IMR-90 (cell line): Measurements from ENCODE around the gene CEBPB. TPM values are rescaled to one million over a fixed set of nuclear protein-coding genes. Genes with fewer than 3 reads are reported as not detected.

ENCODE experiments used
- ATAC-seq: fragments of 200-7000 bp; cut with Tn5 transposase; 2 replicates; pipeline ENCODE4 v1.9.1; 2020; ENCODE audit warnings: low read depth, mild to moderate bottlenecking, moderate library complexity
- BruUV-seq: library from RNA; stranded (reverse); fragments of 400-500 nt; replicated peaks from 2 replicates; lab custom pipeline; 2021; lab: Mats Ljungman, UMichigan
- CTCF ChIA-PET: fragments of 300-600 bp; formaldehyde crosslinking; extraction: SDS; loops from one replicate; lab custom pipeline; 2021; ENCODE audit warnings: antibody characterized with exemption; lab: Yijun Ruan, JAX
- POLR2A ChIA-PET: fragments of 300-600 bp; sonication (Branson Sonifier 250); formaldehyde crosslinking; loops from one replicate; lab custom pipeline; 2022; ENCODE audit warnings: antibody characterized with exemption; ENCODE audit not compliant: unreplicated experiment; lab: Charles Lee
- DNase-seq: peaks from one replicate; pipeline ENCODE4 v3.0.0; 2013
- H2AFZ ChIP-seq: replicated peaks from 2 replicates; pipeline ENCODE3; 2013; ENCODE audit warnings: low read length, mild to moderate bottlenecking; ENCODE audit not compliant: poor library complexity
- H2AK5ac ChIP-seq: 2 replicates; pipeline ENCODE4 v1.6.1; 2013; ENCODE audit warnings: low read depth, low read length, inconsistent platforms
- H2AK9ac ChIP-seq: replicated peaks from 2 replicates; pipeline ENCODE3; 2013; ENCODE audit warnings: mild to moderate bottlenecking, low read depth, low read length, moderate library complexity; ENCODE audit not compliant: poor library complexity
- H2BK120ac ChIP-seq: 2 replicates; pipeline ENCODE4 v1.6.1; 2013; ENCODE audit warnings: low read depth, low read length, inconsistent platforms
- H2BK15ac ChIP-seq: 3 replicates; pipeline ENCODE4 v1.6.1; 2013; ENCODE audit warnings: low read depth, low read length, inconsistent platforms
- H2BK20ac ChIP-seq: 2 replicates; pipeline ENCODE4 v1.6.1; 2013; ENCODE audit warnings: low read depth, mild to moderate bottlenecking, inconsistent platforms, low read length, moderate library complexity
- H2BK5ac ChIP-seq: 2 replicates; pipeline ENCODE4 v1.6.1; 2013; ENCODE audit warnings: mild to moderate bottlenecking, low read depth, low read length, inconsistent platforms; ENCODE audit not compliant: poor library complexity, severe bottlenecking
- H3K14ac ChIP-seq: replicated peaks from 2 replicates; pipeline ENCODE4 v1.6.1; 2013; ENCODE audit warnings: low read depth, low read length, inconsistent platforms
- H3K18ac ChIP-seq: 2 replicates; pipeline ENCODE4 v1.6.1; 2013; ENCODE audit warnings: low read depth, low read length, control low read depth
- H3K23ac ChIP-seq: 2 replicates; pipeline ENCODE4 v1.6.1; 2013; ENCODE audit warnings: low read depth, low read length, inconsistent platforms
- H3K27ac ChIP-seq: 2 replicates; pipeline ENCODE4 v1.5.1; 2013; ENCODE audit warnings: mild to moderate bottlenecking, control low read depth, low read length; ENCODE audit not compliant: insufficient read depth
- H3K27me3 ChIP-seq: 2 replicates; pipeline ENCODE4 v1.6.1; 2013; ENCODE audit warnings: low read length; ENCODE audit not compliant: control insufficient read depth, insufficient read depth
- H3K36me3 ChIP-seq: 2 replicates; pipeline ENCODE4 v1.6.1; 2013; ENCODE audit warnings: low read length, mixed read lengths; ENCODE audit not compliant: control insufficient read depth, insufficient read depth
- H3K4ac ChIP-seq: 2 replicates; pipeline ENCODE4 v1.6.1; 2013; ENCODE audit warnings: low read depth, low read length, inconsistent platforms
- H3K4me1 ChIP-seq: 2 replicates; pipeline ENCODE4 v1.6.1; 2013; ENCODE audit warnings: low read length, mixed read lengths; ENCODE audit not compliant: control insufficient read depth, insufficient read depth
- H3K4me2 ChIP-seq: 2 replicates; pipeline ENCODE4 v1.6.1; 2013; ENCODE audit warnings: low read depth, mild to moderate bottlenecking, control low read depth, low read length, moderate library complexity
- H3K4me3 ChIP-seq: 2 replicates; pipeline ENCODE4 v1.5.1; 2013; ENCODE audit warnings: low read depth, mild to moderate bottlenecking, control low read depth, low read length, moderate library complexity; ENCODE audit not compliant: insufficient read depth
- H3K56ac ChIP-seq: 2 replicates; pipeline ENCODE4 v1.6.1; 2013; ENCODE audit warnings: low read length, inconsistent platforms; ENCODE audit not compliant: insufficient read depth; ENCODE audit errors: extremely low read depth
- H3K79me1 ChIP-seq, 2 experiments: 2 replicates each; pipeline ENCODE4 v1.6.1; 2013; ENCODE audit warnings: low read length in 2 of 2, inconsistent platforms in 1 of 2, low read depth in 1 of 2
- H3K9ac ChIP-seq: 2 replicates; pipeline ENCODE4 v1.6.1; 2013; ENCODE audit warnings: low read depth, low read length, control low read depth
- H3K9me1 ChIP-seq: 2 replicates; pipeline ENCODE4 v1.6.1; 2013; ENCODE audit warnings: low read length, inconsistent platforms; ENCODE audit not compliant: insufficient read depth
- H3K9me3 ChIP-seq: 2 replicates; pipeline ENCODE4 v1.6.1; 2013; ENCODE audit warnings: low read length; ENCODE audit not compliant: control insufficient read depth, insufficient read depth
- H4K20me1 ChIP-seq: 2 replicates; pipeline ENCODE4 v1.6.1; 2013; ENCODE audit warnings: low read length, inconsistent platforms; ENCODE audit not compliant: insufficient read depth
- H4K5ac ChIP-seq: 2 replicates; pipeline ENCODE4 v1.6.1; 2013; ENCODE audit warnings: mild to moderate bottlenecking, low read depth, low read length, control low read depth
- H4K8ac ChIP-seq, 2 experiments: 2 replicates each; pipeline ENCODE4 v1.6.1; 2013; ENCODE audit warnings: low read depth in 2 of 2, low read length in 2 of 2, control low read depth in 1 of 2, inconsistent platforms in 1 of 2
- H4K91ac ChIP-seq: 2 replicates; pipeline ENCODE4 v1.6.1; 2013; ENCODE audit warnings: low read depth, low read length, inconsistent platforms; ENCODE audit not compliant: insufficient read depth
- CEBPB ChIP-seq: IDR thresholded peaks from 2 replicates; pipeline ENCODE4 v1.6.1; 2012; ENCODE audit warnings: low read depth, low read length, improper control_type of control experiment
- CHD1 ChIP-seq: IDR thresholded peaks from 2 replicates; pipeline ENCODE4 v1.6.1; 2012; ENCODE audit warnings: low read depth, low read length, improper control_type of control experiment
- ELK1 ChIP-seq: fragments of 150-350 bp; IDR thresholded peaks from 2 replicates; pipeline ENCODE4 v1.6.1; 2016; ENCODE audit warnings: low read depth, mild to moderate bottlenecking, low read length, moderate library complexity, borderline replicate concordance
- MAZ ChIP-seq: IDR thresholded peaks from 2 replicates; pipeline ENCODE4 v1.6.1; 2012; ENCODE audit warnings: low read depth, mild to moderate bottlenecking, low read length, improper control_type of control experiment, moderate library complexity, borderline replicate concordance
- WGBS, 2 experiments: methylation state at CpG; one replicate each; pipeline versions ENCODE4 v1.1.5 to v1.1.7; 2013; ENCODE audit warnings: missing lambda C conversion rate in 2 of 2; ENCODE audit not compliant: insufficient read length in 1 of 2; ENCODE audit errors: extremely low coverage in 2 of 2; 5-methylcytosine and 5-hydroxymethylcytosine counted together
- dilution Hi-C: fragments of 300-500 bp; cut with HindIII; formaldehyde crosslinking; loops from one replicate; pipeline ENCODE4 v1.14.3; 2018; ENCODE audit warnings: low sequenced_read_pairs; ENCODE audit not compliant: unreplicated experiment
- in situ Hi-C: fragments of 300-500 bp; cut with MboI; formaldehyde crosslinking; loops from 3 replicates; pipeline ENCODE4 v1.14.3; 2019; ENCODE audit warnings: low sequenced_read_pairs, inconsistent platforms, mixed read lengths
- intact Hi-C: fragments of 100-400 bp; cut with micrococcal nuclease; formaldehyde crosslinking; loops from 2 replicates; pipeline ENCODE4 v1.10.0; 2022
- polyA plus RNA-seq, 3 experiments: library from polyadenylated mRNA; depleted of rRNA; stranded (reverse); fragments of >200 nt; gene quantifications; 2 replicates each; pipeline ENCODE4 v1.2.3, GENCODE V29; 2012; ENCODE audit warnings: low replicate concordance in 1 of 3
- total RNA-seq: library from RNA; depleted of rRNA; stranded (reverse); fragments of >200 nt; gene quantifications from 2 replicates; pipeline ENCODE4 v1.2.3, GENCODE V29; 2012

Gene CEBPB
- total and polyA plus RNA-seq, 2 of the 4 experiments (the other 2 are of a cell fraction), result 3.4 to 17.4 TPM

DNA sequence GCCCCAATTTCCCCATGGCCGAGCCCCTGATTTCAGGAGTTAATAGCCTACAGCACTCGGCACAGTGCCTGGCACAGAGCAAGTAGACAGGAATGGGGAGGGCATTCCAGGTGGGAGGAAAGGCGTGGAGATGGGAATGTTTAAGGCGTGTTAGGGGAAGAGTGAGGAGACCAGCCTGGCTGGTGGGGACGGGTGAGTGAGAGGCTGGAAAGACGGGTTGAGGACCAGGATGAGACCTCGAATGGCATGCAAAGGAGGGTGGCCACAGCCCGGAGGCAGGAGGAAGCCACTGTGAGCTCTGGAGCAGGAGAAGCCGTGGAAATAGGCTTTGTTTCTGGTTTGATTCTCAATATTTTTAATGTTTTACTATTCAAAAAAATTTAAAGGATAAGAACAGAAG lies 49.5 kb downstream of the CEBPB start:
- H3K27me3 ChIP-seq, result no peaks in the 10 kb centered on the region
- H4K8ac ChIP-seq, result no peak overlapping the region
- no peak overlapping the region for H2AFZ ChIP-seq
- DNase-seq (no peak), ATAC-seq (no peak)
- H2AK5ac ChIP-seq, result no peak overlapping the region
- no peak overlapping the region for H3K18ac ChIP-seq
- no peak overlapping the region for H2AK9ac ChIP-seq
- no peak overlapping the region for H3K27ac ChIP-seq
- BruUV-seq, result no TSS peak
- intact Hi-C loops, result no loop called here
- no peak overlapping the region for H3K4me3 ChIP-seq
- POLR2A ChIA-PET, result no interaction called here
- no peaks in the 10 kb centered on the region for H3K9me3 ChIP-seq
- CTCF ChIA-PET, result no interaction called here
- peaks cover 4% of the 10 kb centered on the region; the same call in 1 of the 2 replicates for H3K4me1 ChIP-seq
- H3K79me1 ChIP-seq, result no peaks in the 10 kb centered on the region
- peaks cover 3% of the 10 kb centered on the region; the same call in 1 of the 2 replicates for H3K9me1 ChIP-seq
- no peak overlapping the region for H4K5ac ChIP-seq
- H2BK20ac ChIP-seq, result no peak overlapping the region
- dilution Hi-C loops, result no loop called here
- no peak overlapping the region for H3K14ac ChIP-seq
- no peak overlapping the region for H3K9ac ChIP-seq
- H3K4ac ChIP-seq, result no peak overlapping the region
- H3K23ac ChIP-seq, result no peak overlapping the region
- peak overlapping the region; percentile 30 for H2BK120ac ChIP-seq
- no peak overlapping the region for H3K4me2 ChIP-seq
- WGBS, 2 experiments, result 88% methylated on average over 6 of the region's 9 CpGs; no CpG with 5 or more reads in 1 of the 2 experiments
- no peaks in the 10 kb centered on the region for H4K20me1 ChIP-seq
- H2BK5ac ChIP-seq, result no peak overlapping the region
- TF ChIP-seq MAZ, result no peak
- no peak for TF ChIP-seq CHD1
- no peak for TF ChIP-seq CEBPB
- TF ChIP-seq ELK1, result no peak
- H3K56ac ChIP-seq, result no peak overlapping the region
- no peak overlapping the region for H2BK15ac ChIP-seq
- no peak overlapping the region for H4K91ac ChIP-seq
- in situ Hi-C loops, result no loop called here
- H3K36me3 ChIP-seq, result no peaks in the 10 kb centered on the region
